ENCODE data around the gene LAMA2. TPM values are rescaled to one million over a fixed set of nuclear protein-coding genes. Genes with fewer than 3 reads are reported as not detected.

Gene LAMA2
- total and polyA plus RNA-seq, 2 of the 8 experiments (the other 6 are each of a cell fraction or from before 2014, with no cell fraction given): 1.3 to 3.8 TPM

DNA sequence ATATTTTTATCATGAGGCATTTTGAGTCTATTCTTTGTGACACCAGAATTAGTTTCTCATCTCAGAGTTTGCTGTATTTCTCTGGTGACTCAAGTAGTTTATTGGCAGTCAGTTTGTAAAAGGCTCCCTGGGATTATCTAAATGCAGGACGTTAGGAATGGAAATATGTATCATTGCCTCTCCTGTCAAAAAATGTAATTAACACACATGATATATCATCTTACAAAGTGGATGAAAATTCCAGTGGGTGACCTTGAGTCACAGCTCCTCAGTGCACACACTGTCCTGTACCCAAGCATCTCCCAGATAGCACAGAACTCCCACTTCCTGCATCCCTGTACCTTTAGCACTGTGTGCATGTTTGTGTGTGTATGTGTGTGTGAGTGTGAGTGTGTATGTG, 258.6 kb downstream of the LAMA2 start:
- Histone ChIP-seq H3K4me3 (ENCODE audit: extremely low read depth in 1 of 4, insufficient read depth in 2 of 4, low read depth in 3 of 4, low read length in 4 of 4) (no peak overlapping the region), H3K4ac (replicated peaks; ENCODE audit: insufficient read length, low read depth, low read length) (no peak overlapping the region), H4K20me1 (replicated peaks in 1 of 2; ENCODE audit: control insufficient read depth in 1 of 2, insufficient read depth in 2 of 2, low read length in 2 of 2) (no peaks in the 10 kb centered on the region), H3K23ac (ENCODE audit: insufficient read length) (no peak overlapping the region), H3K27me3 (replicated peaks in 1 of 4; ENCODE audit: control insufficient read depth in 3 of 4, extremely low read depth in 1 of 4, insufficient read depth in 3 of 4, low read length in 3 of 4) (no peaks in the 10 kb centered on the region), H3K36me3 (ENCODE audit: control insufficient read depth in 2 of 4, insufficient read depth in 4 of 4, low read length in 3 of 4) (no peaks in the 10 kb centered on the region), H3K79me1 (ENCODE audit: low read depth, low read length) (no peaks in the 10 kb centered on the region), H2BK15ac (ENCODE audit: low read length) (no peak overlapping the region), H3K27ac (ENCODE audit: low read depth, low read length) (no peak overlapping the region), H3K9ac (replicated peaks in 1 of 4; ENCODE audit: extremely low read depth in 1 of 4, low read depth in 3 of 4, low read length in 3 of 4) (no peak overlapping the region), H3K4me1 (replicated peaks in 1 of 4; ENCODE audit: control insufficient read depth in 3 of 4, insufficient read depth in 4 of 4, low read length in 3 of 4) (no peaks in the 10 kb centered on the region), H2AK5ac (ENCODE audit: low read depth, low read length) (no peak overlapping the region), H2BK120ac (replicated peaks; ENCODE audit: low read depth, low read length) (no peak overlapping the region), H2BK5ac (ENCODE audit: low read depth, low read length) (no peak overlapping the region), H4K5ac (ENCODE audit: insufficient read length, low read depth, low read length) (no peak overlapping the region), H3K9me3 (ENCODE audit: insufficient read depth in 2 of 2, low read depth in 1 of 2, low read length in 1 of 2) (no peaks in the 10 kb centered on the region), H2BK12ac (ENCODE audit: low read depth, low read length) (no peak overlapping the region), H4K91ac (replicated peaks; ENCODE audit: insufficient read length, low read length) (no peak overlapping the region), H3K4me2 (ENCODE audit: insufficient read depth in 1 of 2, low read depth in 2 of 2, low read length in 2 of 2) (no peak overlapping the region), H3K23me2 (ENCODE audit: low read depth, low read length) (no peaks in the 10 kb centered on the region), H3K79me2 (ENCODE audit: control insufficient read depth in 1 of 2, insufficient read depth in 2 of 2, low read length in 2 of 2) (no peaks in the 10 kb centered on the region), H3K14ac (ENCODE audit: insufficient read length) (no peak overlapping the region), H2BK20ac (ENCODE audit: low read length) (no peak overlapping the region), H4K8ac (ENCODE audit: extremely low read depth, insufficient read depth, low read length) (no peak overlapping the region), H2AFZ (ENCODE audit: low read length) (no peak overlapping the region), H3K18ac (ENCODE audit: extremely low read depth, low read length) (no peak overlapping the region), H3K56ac (replicated peaks; ENCODE audit: insufficient read length, low read depth, low read length) (no peak overlapping the region)
- POLR2A ChIA-PET (ENCODE audit: partially characterized antibody): no interaction called here
- DNase-seq (ENCODE audit: low read depth in 1 of 2, low spot score in 2 of 2) (no peak), FAIRE-seq (no peak)
- WGBS, 2 experiments (ENCODE audit: extremely low coverage in 1 of 2, insufficient coverage in 1 of 2, insufficient read length in 1 of 2, insufficient replicate concordance in 2 of 2, low coverage in 1 of 2, low lambda C conversion rate in 2 of 2, missing lambda C conversion rate in 1 of 2): 94% methylated on average over 1 of the region's 1 CpG; no CpG with 5 or more reads in 1 of the 2 experiments
- CTCF ChIA-PET (ENCODE audit: partially characterized antibody): interaction anchor here (0.8 kb wide), 1 partner anchor 10 kb away, joined by 3 read pairs; no protein-coding TSS in a partner anchor
- TF ChIP-seq GTF2F1 (IDR thresholded peaks at IDR 0.05; ENCODE audit: borderline replicate concordance, low read depth, low read length) (no peak), SP4 (IDR thresholded peaks at IDR 0.05; ENCODE audit: low read length) (no peak), CBX8 (IDR thresholded peaks at IDR 0.05; ENCODE audit: borderline replicate concordance, low read depth, low read length) (no peak), ASH2L (IDR thresholded peaks at IDR 0.05; ENCODE audit: low read length) (no peak), TEAD4 (IDR thresholded peaks at IDR 0.05; ENCODE audit: low read depth, low read length) (no peak), GABPA (IDR thresholded peaks at IDR 0.05; ENCODE audit: borderline replicate concordance, insufficient read depth, low read length) (no peak), POLR2A (IDR thresholded peaks at IDR 0.05; ENCODE audit: control extremely low read depth in 1 of 2, low read depth in 2 of 2, low read length in 2 of 2) (no peak), CTBP2 (IDR thresholded peaks at IDR 0.05; ENCODE audit: borderline replicate concordance, insufficient read depth, insufficient read length, low read length) (no peak), HDAC2 (IDR thresholded peaks at IDR 0.05; ENCODE audit: borderline replicate concordance in 1 of 2, low read depth in 2 of 2, low read length in 2 of 2) (no peak), EZH2 (IDR thresholded peaks at IDR 0.05; ENCODE audit: low read depth, low read length, severe bottlenecking) (no peak), CHD1 (IDR thresholded peaks at IDR 0.05; ENCODE audit: low read depth, low read length) (no peak), SAP30 (IDR thresholded peaks at IDR 0.05; ENCODE audit: insufficient read depth, insufficient replicate concordance, low read length) (no peak), SRF (IDR thresholded peaks at IDR 0.05; ENCODE audit: low read depth, low read length) (no peak)
- TF ChIP-seq, protein P1, sequence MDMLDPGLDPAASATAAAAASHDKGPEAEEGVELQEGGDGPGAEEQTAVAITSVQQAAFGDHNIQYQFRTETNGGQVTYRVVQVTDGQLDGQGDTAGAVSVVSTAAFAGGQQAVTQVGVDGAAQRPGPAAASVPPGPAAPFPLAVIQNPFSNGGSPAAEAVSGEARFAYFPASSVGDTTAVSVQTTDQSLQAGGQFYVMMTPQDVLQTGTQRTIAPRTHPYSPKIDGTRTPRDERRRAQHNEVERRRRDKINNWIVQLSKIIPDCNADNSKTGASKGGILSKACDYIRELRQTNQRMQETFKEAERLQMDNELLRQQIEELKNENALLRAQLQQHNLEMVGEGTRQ (IDR thresholded peaks at IDR 0.05; ENCODE audit: low read length): no peak
